Fibroblast of skin of scalp (primary cell): ENCODE measurements around the gene SUGT1.
"Not testable (repeated sequence)": the region's sequence is repeated elsewhere in the genome, so short reads cannot be mapped to it uniquely, and the experiment has no call there.

ENCODE experiments used
- DNase-seq: peaks from one replicate; pipeline ENCODE4 v3.0.0-alpha.2; 2013

Gene SUGT1

DNA sequence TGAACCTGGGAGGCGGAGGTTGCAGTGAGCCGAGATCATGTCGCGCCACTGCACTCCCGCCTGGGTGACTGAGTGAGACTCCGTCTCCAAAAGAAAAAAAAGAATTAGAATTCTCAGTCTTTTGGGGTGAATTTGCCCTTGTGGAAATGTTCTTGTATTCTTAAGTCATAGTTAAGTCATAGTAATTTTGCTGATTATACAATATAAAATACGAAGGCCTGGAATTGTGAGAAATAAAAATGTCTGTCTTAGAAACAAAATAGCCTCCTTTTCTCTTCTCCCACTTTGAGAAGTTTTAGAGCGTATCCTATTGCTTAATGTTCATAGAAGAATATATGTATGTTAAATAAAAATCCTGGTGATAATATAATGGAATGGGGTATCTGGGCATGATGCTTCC lies 18.1 kb downstream of the SUGT1 start:
- no peak for DNase-seq

DNA sequence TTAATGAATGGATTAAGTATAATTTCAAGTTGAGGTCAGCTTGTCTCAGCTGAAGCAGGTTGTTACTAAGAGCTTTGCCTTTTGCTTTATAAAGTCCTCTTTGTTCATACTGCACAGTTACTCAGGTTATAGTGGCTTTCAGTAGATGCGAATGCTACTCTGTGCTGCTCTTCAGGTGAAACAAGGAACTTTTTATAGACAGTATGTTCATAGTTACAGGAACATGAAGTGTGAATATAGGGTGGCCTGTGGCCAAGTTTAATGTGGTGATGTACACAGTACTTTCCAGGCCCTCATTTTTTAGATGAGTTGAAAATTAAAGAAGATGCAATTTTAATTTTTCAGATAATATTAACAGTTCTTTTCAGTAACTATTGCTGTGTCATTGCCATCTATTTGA lies 20.8 kb downstream of the SUGT1 start:
- no peak for DNase-seq

DNA sequence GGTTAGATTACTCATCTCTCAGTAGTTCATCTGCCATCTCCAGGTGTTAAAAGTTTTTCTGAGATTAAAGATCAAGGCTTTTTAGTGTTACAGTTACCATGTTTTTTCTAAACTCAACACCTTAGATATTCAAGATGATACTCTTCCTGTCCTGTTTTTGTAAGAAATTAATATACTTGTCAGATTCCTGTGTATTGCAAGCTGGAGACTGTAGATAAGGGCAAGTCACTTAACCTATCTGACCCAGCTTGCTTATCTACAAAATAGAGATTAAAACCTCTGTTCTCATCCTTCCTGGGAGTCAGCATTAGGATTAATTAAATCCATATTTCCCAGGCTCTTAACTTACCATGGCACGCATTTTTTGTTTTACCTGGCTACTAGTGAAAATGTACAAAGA lies 25.2 kb downstream of the SUGT1 start:
- no peak for DNase-seq

DNA sequence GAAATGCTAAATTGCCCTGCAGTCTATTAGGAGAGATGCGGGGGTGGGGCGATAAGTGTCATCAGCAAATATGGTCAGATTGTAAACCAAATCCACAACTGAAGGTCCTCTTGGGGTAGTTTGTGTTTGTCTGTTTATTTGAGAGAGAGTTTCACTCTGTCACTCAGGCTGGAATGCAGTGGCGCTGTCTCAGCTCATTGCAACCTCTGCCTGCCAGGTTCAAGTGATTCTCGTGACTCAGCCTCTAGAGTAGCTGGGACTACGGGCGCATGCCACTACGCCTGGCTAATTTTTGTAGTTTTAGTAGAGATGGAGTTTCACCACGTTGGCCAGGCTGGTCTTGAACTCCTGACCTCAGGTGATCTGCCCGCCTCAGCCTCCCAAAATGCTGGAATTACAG lies 33.2 kb downstream of the SUGT1 start:
- DNase-seq, result not testable (repeated sequence)

DNA sequence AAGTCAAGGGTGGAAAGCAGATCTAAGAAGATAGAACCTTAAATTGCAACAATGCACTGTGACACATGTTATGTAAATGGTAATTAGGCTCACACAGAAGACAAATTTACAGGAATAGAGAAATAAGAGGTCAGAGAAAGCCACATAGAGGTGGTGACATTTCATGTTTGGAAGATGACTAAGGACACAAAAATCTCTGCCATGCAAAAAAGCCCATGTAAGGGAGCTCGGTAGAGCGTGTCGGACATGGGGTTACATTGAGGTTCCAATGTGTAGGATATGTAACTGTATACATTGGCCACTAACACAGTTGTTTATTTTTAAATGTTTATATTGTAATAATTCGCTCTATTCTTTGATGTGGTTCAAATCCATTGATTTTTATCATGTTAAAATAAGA lies 33.7 kb downstream of the SUGT1 start:
- DNase-seq, result peak; percentile 16

DNA sequence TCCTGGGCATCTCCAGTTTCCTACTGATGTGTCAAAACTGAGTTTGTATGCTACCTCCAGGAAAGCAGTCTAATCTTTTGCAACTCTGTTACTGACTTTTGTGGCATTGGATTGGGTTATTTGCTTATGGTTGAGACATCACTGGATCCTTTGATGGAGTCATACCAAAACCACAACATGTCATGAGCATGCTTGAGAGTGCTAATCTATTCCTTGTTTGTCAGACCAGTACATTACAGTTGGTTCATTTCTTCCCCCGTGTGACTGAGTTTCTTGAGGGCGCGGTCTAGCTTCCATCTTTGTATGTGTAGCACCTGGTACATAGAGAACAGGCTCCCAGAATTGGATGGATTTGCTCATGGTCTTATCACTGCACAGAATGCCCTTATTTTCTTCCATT lies 43.2 kb downstream of the SUGT1 start:
- DNase-seq, result peak; percentile 9

DNA sequence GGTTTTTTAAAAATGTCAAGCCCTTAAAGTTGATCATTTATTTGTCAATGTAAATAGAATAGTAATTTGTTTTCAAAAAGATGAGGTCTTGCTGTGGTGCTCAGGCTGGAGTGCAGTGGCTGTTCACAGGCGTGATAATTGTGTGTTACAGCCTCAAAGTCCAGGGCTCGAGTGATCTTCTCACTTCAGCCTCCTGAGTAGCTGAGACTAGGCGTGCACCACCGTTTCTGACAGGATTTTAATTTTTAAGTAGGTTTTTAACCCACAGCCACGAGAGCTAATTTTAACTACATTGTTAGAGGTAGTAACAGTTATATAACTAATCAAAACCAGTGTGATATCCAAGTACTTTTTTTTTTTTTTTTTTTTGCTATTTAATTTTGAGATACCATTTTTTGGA lies 43.9 kb downstream of the SUGT1 start:
- no peak for DNase-seq

DNA sequence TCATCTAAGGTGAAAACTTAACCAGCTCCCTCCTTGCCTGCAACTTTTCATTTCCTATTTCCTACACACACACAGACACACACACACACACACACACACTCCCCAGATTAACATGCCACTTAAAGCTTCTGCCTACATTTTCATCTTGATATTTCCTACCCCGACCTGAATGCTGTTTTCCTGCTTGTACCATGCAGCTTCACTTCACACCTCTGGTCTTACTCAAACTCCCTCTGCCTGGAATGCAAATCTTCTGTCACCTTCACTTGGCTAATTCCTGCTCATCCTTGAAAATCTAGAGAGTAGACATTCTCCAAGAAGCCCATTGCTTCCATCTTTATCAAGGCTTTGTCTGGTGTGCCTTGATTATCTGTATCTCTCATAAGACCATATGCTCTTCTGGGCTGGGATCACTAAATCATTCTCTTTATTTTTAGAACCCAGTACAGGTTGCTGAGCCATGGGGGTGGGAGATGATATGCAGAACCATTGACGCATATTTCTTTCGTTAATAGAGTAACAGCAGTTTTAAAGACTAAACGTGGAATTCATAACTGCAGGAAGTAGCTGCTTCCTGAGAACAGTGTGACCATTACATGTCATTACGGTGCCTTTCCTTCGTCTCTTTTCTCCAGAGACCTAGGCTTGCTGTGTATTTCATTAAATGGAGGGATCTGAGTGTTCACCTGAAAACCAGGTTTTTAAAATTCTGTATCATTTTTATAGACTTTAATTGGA lies 49.3 kb downstream of the SUGT1 start:
- no peak for DNase-seq

DNA sequence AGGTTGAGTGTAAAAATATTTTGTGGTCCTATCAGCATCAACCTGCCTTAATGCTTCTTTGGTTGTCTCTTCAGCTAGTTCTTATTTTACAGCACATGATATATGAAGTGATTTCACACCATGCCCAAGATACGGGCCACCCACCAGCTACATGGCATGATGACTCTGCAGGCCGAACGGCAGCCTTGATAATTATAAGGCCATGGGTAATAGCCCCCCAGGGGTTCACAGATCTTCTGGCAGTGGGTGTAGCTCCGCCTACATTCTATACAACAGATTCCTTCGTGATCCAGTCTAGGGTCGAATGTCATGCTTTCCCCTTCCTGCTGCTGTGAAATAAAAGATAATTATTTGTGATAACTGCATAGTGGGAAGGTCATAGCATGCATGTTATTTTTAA lies 50.8 kb downstream of the SUGT1 start:
- DNase-seq, result no peak

DNA sequence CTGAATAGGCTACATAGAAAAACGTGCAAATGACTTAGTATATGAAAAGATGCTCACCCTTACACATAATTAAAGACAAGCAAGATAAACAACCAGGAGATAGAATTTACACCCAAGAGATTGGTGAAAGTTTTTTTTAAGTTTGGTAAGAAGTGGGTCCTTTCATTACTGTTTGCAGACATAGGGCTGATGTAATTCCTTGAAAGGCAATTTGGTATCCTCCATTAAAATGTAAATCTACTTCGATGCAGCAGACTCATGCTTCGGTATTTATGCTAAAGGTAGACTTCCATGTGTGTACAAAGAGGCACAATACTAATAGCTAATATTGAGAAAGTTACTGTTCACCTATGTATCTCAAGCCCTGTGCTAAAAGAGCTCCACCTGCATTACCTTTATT lies 53.4 kb downstream of the SUGT1 start:
- DNase-seq, result peak; percentile 11

DNA sequence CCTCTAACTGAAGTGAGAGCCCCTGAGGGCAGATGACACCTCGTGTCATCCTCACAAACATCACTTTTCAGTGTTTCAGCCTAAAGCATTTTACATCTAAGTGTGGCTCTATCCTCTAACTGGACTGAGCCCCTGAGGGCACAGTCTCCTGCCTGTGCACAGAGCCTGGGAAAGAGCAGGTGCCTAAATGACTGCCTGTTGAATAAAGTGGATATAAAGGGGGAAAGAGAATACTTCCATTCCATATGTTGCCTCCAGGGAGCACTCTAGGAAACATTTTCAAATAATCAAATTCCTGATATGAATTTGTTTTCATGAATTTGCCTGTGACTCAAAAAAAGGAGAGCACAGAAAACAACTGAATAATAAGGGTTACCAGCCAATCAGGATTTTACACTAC lies 54.7 kb downstream of the SUGT1 start:
- no peak for DNase-seq

DNA sequence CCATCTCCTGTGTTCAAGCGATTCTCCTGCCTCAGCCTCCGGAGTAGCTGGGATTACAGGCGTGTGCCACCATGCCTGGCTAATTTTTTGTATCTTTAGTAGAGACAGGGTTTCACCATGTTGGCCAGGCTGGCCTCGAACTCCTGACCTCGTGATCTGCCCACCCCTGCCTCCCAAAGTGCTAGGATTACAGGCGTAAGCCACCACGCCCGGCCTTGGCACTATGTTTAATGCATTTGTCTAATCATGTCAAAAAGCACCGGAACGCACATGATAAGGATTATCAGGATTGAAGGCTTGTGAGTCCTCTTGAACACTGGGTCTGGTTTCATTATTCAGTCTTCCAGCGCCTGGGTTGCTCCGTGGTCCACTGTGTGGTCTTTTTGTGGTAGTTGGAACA lies 55.6 kb downstream of the SUGT1 start:
- not testable (repeated sequence) for DNase-seq

DNA sequence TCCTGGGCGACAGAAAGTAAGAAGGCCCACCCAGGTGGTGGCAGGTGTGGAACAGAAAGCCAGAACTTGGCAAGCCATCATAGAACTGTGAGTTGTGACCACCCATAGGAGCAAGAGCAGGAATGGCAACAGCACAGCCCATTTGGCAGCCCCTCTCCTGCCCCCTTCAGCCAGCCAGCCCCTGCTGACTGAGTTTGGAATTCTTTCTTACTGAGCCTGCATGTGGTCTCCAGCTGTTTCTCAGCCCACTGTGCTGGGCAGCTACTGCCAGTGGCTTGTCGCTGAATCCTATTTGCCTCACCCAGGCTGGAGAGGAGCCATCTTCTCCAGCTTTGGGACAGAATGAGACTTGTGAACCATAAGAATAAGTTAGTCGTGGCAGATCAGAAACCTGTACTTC lies 58.6 kb downstream of the SUGT1 start:
- no peak for DNase-seq

DNA sequence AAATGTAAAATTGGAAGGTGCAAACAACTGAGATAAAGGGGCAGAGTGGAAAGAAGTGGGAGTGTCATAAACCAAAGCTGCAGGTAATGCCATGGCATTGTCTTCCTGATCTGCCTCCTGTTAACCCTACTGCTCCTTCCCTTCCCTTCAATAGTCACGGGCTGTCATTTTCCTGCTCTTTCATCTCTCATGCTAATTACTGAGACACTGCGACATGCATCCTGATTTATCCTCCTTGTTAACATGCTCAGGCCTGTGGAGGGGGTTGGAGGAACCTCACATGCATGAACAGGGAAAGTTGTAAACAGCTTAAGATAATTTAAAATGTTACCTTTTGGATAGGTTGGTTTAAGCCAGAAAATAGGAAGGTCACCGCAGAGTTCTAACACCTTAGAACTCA lies 59.7 kb downstream of the SUGT1 start:
- no peak for DNase-seq

DNA sequence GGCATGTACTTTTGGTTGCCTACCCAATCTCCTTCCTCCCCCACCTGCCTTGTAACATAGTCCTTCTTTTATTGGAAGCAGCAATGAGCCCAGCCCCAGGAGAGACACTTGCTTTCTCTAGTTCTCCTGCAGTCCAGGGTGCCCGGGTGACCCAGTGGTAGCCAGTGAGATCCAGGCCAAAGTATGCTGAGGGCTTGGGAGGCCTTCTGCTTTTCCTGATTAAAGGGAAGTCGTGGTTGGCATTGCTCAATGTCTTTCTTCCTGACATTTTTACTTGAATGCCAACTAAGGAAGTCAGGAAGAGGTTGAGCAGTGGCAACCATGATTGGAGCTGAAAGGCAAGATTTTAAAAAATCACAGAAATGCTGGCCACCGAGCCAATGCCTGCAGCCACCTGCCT lies 61.3 kb downstream of the SUGT1 start:
- DNase-seq, result no peak

DNA sequence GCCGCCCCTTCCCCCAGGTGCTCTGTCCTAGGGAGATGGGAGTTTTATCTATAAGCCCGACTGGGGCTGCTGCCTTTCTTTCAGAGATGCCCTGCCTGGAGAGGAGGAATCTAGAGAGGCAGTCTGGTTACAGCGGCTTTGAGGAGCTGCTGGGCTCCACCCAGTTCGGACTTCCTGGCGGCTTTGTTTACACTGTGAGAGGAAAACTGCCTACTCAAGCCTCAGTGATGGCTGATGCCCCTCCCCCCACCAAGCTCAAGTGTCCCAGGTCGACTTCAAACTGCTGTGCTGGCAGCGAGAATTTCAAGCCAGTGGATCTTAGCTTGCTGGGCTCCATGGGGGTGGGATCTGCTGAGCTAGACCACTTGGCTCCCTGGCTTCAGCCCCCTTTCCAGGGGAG lies 68.3 kb downstream of the SUGT1 start:
- not testable (repeated sequence) for DNase-seq

DNA sequence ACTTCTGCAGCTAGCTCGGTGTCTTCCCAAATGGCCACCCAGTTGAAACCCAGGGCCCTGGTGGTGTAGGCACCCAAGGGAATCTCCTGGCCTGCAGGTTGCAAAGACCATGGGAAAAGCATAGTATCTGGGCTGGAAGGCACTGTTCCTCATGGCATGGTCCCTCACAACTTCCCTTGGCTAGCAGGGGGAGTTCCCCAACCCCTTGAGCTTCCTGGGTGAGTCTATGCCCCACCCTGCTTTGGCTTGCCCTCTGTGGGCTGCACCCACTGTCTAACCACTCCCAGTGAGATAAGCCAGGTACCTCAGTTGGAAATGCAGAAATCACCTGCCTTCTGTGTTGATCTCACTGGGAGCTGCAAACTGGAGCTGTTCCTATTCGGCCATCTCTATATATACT lies 68.7 kb downstream of the SUGT1 start:
- DNase-seq, result not testable (repeated sequence)

DNA sequence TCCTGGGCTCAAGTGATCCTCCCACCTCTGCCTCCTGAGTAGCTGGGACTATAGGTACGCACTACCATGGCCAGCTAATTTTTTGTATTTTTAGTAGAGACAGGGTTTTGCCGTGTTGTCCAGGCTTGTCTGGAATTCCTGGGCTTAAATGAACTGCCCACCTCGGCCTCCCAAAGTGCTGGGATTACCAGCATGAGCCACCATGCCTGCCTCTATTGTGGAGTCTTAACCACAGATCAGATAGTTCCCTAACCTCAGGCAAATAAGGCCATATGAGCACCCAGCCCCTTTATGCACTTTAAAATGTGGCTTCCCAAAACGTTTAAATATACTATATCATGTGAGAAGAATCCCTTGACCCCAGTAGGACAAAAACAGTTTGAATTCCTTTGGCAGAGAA lies 70.5 kb downstream of the SUGT1 start:
- DNase-seq, result no peak

DNA sequence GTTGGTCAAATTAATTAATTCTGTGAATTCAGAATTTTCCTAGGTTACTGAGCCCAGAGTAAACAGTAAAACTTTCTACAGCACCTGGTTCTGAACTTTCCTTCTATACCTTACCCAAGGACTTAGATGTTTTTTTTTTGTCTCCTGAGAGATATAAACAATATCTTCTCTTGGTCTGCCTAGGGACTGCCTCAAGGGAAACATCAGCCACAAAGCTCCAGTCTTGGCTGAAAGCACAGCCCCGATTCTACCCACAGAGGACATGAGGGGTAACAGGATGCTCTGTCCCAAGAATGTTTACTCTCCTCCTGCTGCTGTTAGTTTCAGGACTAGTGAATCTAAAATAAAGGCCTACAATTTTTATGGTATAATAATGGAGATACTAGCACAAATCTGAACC lies 72.7 kb downstream of the SUGT1 start:
- no peak for DNase-seq

DNA sequence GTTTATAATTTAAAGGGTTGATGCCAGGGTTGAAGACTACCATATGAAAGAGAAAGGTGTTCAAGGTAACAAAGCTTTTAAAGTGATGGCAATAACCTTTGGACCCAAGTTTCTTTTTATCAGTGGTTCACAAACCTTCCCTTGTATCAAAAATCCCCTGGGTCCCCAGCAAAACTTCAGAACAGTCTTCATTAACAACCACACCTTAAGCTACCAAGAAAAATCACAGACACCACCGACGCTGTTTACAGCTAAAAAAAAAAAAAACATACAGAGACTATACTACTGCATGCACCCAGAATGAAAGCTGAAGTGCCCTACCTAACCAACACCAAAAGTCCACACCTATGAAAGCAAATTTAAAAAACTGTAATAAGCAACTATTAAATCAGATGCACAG lies 73.6 kb downstream of the SUGT1 start:
- DNase-seq, result no peak

DNA sequence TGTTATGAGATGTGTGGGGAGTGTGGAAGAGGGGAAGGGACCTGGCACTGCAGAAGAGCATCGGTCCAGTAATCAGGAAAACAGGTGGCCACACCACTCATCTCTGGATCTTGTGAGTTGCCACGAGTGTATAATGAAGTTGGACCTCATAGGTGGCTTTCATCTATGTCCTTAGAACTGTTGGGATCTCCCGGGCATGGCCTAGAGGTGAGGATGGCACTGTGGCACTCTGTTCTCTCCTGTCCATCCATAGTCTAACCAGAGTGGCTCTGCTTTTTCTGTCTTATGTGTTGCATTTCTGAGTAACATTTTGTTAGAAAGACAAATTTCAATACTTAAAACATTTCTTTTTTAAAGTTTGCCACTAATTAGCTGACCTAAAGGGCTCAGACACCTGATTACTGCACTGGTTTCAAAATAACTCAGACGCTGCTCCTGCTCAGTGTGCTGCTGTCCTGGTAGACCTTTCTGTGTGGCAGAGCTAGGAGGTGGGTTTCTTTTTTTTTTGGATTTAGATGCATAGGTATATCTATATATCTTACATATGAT lies 81.5 kb downstream of the SUGT1 start:
- no peak for DNase-seq

DNA sequence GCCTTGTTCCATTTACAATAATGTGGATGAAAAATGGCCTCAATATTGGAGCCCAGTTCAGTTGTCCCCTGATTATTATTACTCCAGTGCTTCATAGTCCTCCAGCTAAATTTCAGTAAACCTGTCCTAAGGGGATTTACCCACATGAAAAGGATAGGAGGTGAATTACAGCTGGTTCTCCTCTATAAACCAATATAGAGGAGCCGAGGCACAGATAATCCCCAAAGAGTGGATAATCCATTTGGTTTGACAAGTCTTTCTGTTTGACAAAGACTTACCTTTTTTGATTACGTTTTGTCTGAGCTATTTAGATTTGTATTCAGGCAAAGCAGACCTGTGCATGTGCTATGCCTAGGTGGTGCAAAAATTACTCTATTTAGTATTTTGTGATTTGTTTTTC lies 84.3 kb downstream of the SUGT1 start:
- no peak for DNase-seq

DNA sequence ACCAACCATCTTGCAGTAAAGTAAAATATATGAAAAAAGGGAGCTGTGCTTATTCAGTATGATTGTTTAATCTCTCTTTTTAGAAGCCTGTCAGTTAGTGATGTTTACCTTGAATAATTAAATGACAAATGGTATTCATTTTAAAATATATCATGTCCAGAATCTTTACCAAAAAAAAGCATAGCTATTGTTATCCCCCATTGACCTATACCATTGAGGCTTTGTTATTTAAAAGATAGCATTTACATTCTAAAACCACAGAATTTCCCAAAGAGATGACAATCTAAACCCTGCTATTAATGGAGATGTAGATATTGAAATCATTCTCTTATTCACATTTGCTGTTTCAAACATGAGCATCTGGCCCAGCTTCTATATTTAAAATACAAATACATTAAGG lies 84.8 kb downstream of the SUGT1 start:
- no peak for DNase-seq

DNA sequence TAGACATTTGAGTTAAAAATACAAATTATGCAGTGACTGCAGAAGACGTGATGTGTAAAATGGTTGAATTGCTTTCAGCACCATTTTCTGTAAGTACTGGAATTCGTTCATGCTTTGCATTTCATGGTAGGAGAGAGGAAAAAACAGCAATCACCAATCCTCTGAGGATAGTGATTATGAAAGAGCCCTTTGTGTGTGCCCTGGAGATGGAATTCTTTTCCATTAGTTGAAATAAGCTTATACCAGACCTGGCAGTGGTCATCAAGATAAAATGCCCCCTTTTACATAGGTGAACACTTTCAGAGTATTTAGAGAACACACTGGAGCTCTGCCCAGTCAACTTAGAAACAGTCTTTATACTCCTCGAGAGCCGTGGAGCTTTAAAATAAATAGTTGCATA lies 85.3 kb downstream of the SUGT1 start:
- DNase-seq, result no peak
